GDM1 (cell line): ENCODE data around the gene ITPR1.

Experiments used
- DNase-seq: peaks from one replicate; lab custom pipeline; 2025; lab: John Stamatoyannopoulos, UW

Gene ITPR1

DNA sequence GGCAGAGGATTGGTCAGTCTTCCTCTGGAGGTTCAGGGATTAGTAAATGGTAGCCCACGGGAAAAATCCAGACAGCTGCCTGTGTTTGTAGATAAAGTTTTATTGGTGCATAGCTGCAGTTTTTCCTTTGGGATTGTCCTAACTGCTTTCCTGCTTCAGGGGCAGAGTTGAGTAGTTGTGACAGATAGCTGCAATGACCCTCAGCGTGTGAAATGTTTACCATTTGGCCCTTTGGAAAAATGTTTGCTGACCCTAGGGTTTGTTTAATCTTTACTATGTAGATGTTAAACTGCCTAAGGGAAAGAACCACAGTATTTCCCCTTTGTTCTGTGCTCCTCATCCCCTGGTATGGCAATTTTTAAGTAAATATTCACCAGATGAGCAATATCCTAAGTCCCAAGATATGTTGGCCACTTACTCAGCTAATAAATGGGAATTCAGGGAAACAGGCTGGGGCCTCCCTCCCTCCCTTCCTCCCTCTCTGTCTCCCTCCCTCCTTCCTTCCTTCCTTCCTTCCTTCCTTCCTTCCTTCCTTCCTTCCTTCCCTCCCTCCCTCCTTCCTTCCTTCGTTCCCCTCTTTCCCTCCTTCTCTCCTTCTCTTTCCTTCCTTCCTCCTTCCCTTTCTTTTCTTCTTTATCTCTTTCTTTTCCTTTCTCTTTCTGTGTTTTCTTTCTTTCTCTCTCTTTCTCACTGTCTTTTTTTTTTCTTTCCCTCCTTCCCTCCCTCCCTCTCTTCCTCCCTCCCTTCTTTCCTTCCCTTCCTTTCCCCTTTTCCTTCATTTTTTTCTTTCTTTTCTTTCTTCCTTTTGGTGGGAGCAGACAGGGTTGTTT is 251.5 kb downstream of the ITPR1 start:
- DNase-seq: no peak

DNA sequence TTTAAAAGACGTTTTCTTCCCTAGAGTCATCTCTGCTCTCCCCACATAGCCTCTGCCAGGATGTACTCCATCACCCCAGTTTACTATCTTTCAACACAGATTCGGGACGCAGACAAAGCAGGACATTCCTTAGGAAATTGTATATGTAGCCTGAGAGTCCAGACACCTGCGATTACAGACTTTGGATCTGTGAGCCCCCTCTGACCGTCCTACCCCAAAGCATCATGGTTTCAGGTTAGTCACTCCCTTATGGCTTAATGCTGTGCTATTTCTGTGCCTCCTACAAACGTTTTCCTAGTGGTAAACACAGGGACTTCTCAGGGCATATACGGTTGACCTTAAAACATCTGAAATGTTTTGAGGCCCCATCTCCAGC is 252.1 kb downstream of the ITPR1 start:
- DNase-seq: no peak

DNA sequence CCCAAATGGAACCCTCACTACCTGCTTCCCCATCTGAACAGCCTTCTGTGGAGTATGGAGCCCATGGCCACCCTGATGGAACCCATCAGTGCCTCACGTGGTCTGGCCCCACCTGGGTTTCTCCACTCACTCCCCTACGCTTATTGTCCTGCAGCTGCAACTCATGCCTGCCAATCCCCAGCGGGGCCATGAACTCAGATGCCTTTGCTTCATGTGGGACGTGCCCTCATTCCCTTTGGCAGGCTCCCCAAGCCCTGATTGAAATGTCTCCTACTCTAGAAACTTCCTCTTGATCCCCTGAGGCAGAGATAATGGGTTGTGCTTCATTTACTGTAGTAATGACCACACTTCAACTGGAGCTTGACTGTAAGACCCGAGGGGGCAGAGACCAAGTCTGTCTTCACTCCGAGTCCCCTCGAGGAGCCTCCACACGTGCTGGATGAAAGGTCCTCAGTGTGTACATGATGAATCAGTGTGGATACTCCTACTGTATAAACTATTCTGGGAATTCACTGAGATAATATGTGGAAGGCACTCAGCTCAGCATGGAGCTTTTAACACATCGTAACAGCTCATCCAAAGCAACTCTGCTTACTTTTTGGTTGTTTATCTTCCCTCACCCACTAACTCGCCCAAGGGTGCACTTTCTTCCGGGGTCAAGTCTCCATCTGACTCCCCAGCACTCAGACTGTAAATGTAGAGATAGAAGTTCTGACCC is 253.3 kb downstream of the ITPR1 start:
- DNase-seq: no peak

DNA sequence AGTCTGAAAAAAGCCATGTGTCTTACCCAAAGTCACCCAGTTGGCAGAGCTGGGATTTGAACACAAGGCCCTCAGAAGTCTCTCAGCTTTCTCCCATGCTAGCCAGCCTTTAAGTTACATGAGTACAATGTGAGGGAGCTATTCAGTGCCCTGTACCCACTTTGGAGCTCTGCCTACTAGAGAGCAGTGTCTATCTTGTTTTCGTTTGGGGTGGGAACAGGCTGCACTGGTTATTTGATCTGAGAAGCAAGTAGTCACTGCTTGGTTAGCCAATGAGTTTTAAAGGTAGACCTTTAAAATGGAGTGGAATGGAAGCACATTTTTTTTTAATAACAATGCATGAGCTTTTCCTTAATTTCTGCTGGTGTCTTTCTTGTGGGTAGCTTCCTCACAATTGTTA is 255.0 kb downstream of the ITPR1 start:
- DNase-seq: no peak

DNA sequence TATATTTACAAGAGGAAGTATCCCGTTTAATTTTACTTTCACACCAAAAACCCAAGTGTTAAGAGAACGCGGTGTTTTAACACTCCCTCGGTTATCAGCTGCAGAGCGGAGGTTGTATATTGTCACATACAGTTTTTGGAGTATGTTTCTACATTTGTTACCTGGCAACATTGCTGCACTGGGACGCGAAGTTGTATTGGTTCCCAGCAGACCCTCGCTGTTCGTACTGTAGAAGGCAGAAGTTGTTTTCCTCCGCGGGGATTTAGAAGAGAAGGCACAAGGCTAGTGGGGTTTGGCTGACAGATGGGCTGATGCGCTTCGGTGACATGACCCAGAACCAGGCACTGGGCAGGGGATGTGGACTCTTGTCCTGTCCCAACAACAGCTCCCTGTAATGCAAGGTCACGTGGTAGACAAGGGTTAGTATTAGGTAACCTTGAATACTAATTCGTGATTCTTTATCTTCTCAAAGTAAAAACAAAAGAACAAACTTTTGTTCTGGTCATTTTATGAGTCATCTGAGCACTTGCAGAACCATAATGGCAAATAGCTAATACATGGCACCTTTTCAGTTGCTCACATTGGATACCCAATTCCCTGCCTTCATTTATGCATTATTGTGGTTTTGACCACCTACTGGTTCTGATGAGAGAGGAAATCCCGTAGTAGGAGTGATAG is 255.7 kb downstream of the ITPR1 start:
- DNase-seq: no peak

DNA sequence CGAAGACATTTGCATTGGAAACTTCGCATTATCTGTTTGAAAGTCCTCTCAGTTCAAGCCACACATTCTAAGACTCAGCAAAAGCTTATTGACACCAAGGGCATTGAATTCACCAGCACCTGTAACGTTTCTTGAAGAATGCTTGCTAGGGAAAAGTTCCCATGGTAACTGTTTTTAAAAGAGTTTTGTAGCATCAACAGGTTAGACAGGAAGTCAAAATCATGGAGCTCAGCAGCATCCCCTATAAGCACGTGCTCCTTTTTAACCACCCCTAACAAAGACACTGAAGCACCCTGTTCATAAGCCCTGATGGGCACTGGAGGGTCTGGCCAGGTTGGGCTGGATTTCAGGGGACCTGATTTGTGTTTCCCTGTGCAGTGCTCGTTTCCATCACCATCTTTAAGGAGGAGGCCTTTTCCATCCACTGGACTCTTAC is 256.4 kb downstream of the ITPR1 start:
- no peak for DNase-seq

- DNase-seq: no peak
These were observed 257.3 kb downstream of the ITPR1 start for GRCh38 chr3:4750306-4750968.

DNA sequence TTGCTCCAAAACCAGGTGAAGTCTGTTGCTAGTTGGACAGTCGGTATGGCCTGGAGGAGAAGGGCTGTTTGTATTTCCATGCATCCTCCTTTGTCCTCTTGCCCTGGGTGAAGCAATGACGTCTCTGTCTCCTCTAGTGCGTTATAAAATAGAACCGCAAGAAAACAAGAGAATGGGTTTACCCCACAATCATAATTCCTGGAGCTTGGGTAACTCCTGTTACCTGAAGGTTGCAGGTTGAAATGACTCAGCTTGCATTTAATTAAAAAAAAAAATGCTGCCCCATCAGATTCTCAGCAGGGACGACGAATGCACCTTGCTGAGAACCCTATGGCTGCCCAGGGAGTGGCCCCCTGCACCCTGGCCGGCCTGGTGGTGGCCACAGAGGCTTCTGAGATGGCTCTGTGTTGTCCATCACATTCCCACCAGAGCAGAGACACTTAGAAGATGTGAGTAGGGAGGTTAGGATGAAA is 257.9 kb downstream of the ITPR1 start:
- DNase-seq: no peak

GRCh38 chr3:4751502-4752101 is 258.5 kb downstream of the ITPR1 start:
- DNase-seq: peak; percentile 16

GRCh38 chr3:4752201-4753072 is 259.3 kb downstream of the ITPR1 start:
- DNase-seq: no peak

GRCh38 chr3:4753073-4753691 is 260.0 kb downstream of the ITPR1 start:
- DNase-seq: no peak

GRCh38 chr3:4754180-4755086 is 261.3 kb downstream of the ITPR1 start:
- no peak for DNase-seq

GRCh38 chr3:4755566-4755965 is 262.4 kb downstream of the ITPR1 start:
- DNase-seq: no peak

DNA sequence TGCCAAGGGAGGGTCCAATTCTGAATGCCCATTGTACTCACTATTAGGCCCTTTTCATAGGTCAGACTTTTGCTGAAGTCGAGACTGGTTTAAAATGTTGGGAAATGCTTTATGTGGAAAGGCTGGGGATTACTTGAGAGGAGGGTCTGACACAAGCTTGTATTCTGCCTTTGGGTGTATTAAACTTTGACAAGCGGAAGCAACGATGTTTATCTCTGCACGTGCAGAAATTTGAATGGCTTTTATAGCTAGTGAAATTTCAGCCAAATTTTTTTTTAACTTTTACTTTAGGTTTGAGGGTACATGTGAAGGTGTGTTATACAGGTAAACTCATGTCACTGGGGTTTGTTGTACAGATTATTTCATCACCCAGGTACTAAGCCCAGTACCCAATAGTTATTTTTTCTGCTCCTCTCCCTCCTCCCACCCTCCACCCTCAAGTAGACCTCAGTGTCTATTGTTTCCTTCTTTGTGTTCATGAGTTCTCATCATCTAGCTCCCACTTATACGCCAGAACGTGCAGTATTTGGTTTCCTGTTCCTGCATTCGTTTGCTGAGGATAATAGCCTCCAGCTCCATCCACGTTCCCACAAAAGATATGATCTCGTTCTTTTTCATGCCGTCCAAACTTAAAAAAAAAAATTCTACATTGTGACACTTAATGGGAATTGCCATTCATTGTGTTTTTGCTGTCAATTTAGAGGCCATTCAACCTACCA is 263.1 kb downstream of the ITPR1 start:
- DNase-seq: no peak

DNA sequence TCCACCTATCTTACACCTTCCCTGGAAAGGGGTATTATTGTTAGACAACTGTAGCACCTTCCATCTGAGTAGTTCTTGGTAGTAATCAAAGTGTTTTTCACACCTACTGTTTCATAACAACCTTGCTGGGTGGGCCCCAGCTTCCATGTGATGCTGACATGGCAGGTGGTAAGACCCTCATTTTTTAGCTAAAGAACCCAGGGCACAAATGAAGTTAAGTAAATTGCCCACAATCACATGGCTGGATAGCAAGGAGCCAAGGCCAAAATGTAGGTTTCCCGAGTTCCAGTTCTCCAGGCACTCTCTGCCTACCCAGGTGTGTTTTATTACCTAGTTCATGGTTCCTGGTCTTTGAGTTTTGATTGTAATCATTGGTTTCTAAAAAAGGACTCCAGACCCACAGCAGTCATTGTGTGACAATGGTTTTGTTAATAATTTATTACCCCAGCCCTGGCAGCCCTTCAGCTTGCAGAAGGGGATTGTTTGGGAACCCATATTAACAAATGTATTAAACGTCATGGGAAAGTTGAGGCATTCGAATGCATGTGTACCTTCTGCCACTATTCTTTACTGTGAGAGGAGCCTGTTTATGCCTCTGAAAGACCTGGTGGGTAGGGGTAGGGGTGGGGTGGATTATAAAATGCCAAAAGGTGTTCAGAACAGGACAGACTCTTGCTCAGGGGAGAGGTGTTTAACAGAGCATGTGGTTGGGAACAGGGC is 263.9 kb downstream of the ITPR1 start:
- DNase-seq: no peak

DNA sequence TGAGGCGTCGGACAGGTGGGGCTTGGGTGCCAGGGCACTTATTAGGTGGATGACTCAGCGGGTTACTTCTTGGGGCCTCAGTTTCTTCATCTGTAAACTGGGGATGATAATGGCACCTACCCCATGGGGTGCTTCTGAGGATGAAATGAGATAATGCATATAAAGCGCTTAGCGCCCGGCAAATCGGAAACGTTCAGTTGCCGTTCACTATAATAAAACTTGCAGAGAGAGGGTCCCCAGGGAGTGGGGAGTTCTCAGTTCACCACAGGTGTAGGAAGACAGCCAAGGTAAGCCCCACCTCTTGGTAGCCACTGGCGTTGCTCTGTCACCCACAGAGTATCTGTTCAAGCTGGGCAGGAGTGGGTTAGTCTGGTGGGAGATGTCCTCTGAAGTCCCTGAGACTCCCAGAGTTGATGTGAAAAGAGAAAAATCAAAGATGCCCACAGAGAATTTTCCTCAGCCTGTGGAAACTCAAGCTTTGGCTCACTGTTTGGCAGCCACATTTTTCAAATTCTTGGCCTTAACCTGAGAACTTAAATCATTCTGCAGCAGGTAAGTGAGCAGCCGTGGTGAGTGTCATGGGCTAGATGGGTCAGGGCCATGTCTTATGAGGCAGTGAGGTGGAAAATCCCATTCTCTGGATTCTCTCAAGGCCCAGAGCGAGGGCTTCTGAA is 264.6 kb downstream of the ITPR1 start:
- no peak for DNase-seq

DNA sequence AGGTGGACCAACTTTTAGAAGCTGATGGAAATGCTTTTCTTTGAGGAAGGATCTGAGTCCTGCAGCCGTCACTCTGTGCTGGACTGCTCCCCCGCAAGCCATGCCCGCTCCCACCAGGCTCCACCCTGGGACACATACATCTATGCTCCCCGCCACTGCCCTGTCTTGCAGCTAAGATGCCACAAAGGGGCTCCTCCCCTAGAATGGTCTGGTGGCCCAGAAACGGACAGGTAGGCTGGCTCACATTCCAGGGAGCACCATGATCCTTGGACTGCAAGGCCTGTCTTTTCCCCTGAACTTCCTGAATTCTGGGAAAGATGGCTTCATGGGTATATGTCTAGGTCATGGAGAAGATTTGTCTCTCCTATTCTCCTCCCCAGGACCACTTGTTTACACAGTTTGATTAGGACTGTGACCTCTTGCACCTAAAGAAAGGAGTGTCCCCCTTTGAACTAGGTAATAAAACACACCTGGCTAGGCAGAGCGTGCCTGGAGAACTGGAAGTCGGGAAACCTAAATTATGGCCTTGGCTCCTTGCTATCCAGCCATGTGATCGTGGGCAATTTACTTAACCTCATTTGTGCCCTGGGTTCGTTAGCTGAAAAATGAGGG is 265.2 kb downstream of the ITPR1 start:
- DNase-seq: no peak
